Activated CD8-positive, alpha-beta T cell treated with anti-CD3 and anti-CD28 coated beads, Interleukin-2, amount 10 ng/mL, durations not matched to agents 7 days and 5 days (primary cell): ENCODE measurements around the gene UGCG. TPM values are rescaled to one million over a fixed set of nuclear protein-coding genes. Genes with fewer than 3 reads are reported as not detected.
A peak's percentile ranks its signal among the peaks of the same experiment; 100 is the strongest.

Experiments
- ATAC-seq: fragments of 150-1000 bp; cut with Tn5 transposase; one replicate; pipeline ENCODE4 v1.10.0; 2021; ENCODE audit warnings: moderate library complexity
- CTCF ChIA-PET: fragments of 350-600 bp; sonication (Branson Sonifier 250); formaldehyde crosslinking; loops from one replicate; lab custom pipeline; 2021; ENCODE audit warnings: antibody characterized with exemption; lab: Charles Lee
- POLR2A ChIA-PET: fragments of 350-600 bp; sonication (Branson Sonifier 250); formaldehyde crosslinking; loops from one replicate; lab custom pipeline; 2021; ENCODE audit warnings: antibody characterized with exemption; lab: Charles Lee
- DNase-seq: peaks from one replicate; pipeline ENCODE4 v3.0.0-alpha.2; 2020
- H3K27ac Mint-ChIP-seq: one replicate; pipeline ENCODE4 v1.8.0; 2021; ENCODE audit warnings: mild to moderate bottlenecking, mixed read lengths
- H3K27me3 Mint-ChIP-seq: one replicate; pipeline ENCODE4 v1.8.0; 2021; ENCODE audit warnings: low read depth, mixed read lengths
- H3K36me3 Mint-ChIP-seq: one replicate; pipeline ENCODE4 v1.8.0; 2021; ENCODE audit warnings: low read depth, mixed read lengths
- H3K4me1 Mint-ChIP-seq: one replicate; pipeline ENCODE4 v1.8.0; 2021; ENCODE audit warnings: low read depth, mixed read lengths
- H3K4me3 Mint-ChIP-seq: one replicate; pipeline ENCODE4 v1.8.0; 2021; ENCODE audit warnings: mild to moderate bottlenecking, mixed read lengths
- H3K9me3 Mint-ChIP-seq: one replicate; pipeline ENCODE4 v1.8.0; 2022; ENCODE audit warnings: mixed read lengths; ENCODE audit not compliant: insufficient read depth
- total RNA-seq, 2 experiments: library from RNA; stranded (reverse); gene quantifications; one replicate each; pipeline ENCODE4 v1.2.3, GENCODE V29; 2021

UGCG gene
- total RNA-seq, 2 experiments from 2014 or later, result 24.6 to 25.4 TPM

- Mint-ChIP-seq H3K9me3 (no peaks in the 10 kb centered on the region), H3K36me3 (peaks cover 28% of the 10 kb centered on the region), H3K27me3 (no peaks in the 10 kb centered on the region), H3K4me1 (peaks cover 56% of the 10 kb centered on the region), H3K27ac (no peak overlapping the region), H3K4me3 (no peak overlapping the region)
- DNase-seq, result no peak
- CTCF ChIA-PET, result no interaction called here
- ATAC-seq, result no peak
- POLR2A ChIA-PET, result no interaction called here
Measured at GRCh38 chr9:111907147-111907546, 10.5 kb downstream of the UGCG start.

- ChIA-PET POLR2A (interaction anchor here (1.8 kb wide), 1 partner anchor 12 kb away, joined by 5 read pairs; the partner anchor contains the start of gene UGCG), CTCF (no interaction called here)
- Mint-ChIP-seq H3K4me3 (no peak overlapping the region), H3K27ac (no peak overlapping the region), H3K27me3 (no peaks in the 10 kb centered on the region), H3K9me3 (no peaks in the 10 kb centered on the region), H3K36me3 (peaks cover 35% of the 10 kb centered on the region), H3K4me1 (peaks cover 69% of the 10 kb centered on the region)
- DNase-seq (no peak), ATAC-seq (no peak)
Measured at GRCh38 chr9:111909444-111909843, 12.8 kb downstream of the UGCG start.

DNA sequence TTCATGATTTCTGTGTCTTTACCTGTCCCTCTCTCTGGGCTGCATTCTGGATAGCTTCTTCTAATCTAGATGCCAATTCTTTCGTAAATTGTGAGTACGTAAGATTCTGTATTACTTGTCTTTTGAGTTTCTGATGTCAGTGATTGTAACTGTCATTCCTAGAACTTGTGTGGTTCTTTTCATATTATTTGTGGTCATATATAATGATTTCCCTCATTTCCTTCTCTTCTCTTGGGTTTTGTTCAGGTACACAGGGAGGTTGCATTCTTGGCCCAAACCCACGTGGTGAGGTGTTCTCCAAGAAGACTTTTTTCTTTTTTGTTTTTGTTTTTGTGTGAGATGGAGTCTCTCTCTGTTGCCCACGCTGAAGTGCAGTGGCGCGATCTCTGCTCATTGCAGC lies 13.8 kb downstream of the UGCG start:
- DNase-seq (no peak), ATAC-seq (peak; percentile 21)
- H3K36me3 Mint-ChIP-seq, result peaks cover 41% of the 10 kb centered on the region
- ChIA-PET POLR2A (no interaction called here), CTCF (no interaction called here)
- H3K4me3 Mint-ChIP-seq, result peak overlapping the region; percentile 3
- no peaks in the 10 kb centered on the region for H3K9me3 Mint-ChIP-seq
- no peaks in the 10 kb centered on the region for H3K27me3 Mint-ChIP-seq
- H3K27ac Mint-ChIP-seq, result peak overlapping the region; percentile 10
- peaks cover 76% of the 10 kb centered on the region for H3K4me1 Mint-ChIP-seq

DNA sequence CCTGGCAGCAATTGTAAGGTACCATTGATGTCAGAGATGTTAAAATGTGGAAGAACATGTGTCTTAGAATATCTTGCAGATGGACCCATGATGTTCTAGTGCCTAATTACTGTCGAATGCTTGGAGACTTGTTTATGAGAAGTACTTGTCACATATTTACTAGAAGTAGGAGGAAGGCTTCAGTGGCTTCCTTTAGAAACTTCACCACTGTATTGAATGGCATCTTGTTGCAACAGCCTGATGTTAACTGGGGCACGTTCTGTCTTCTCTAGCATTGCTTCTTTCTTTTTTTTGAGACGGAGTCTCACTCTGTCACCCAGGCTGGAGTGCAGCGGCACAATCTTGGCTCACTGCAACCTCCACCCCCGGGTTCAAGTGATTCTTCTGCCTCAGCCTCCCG lies 16.5 kb downstream of the UGCG start:
- Mint-ChIP-seq H3K27me3 (no peaks in the 10 kb centered on the region), H3K9me3 (no peaks in the 10 kb centered on the region), H3K4me3 (no peak overlapping the region), H3K4me1 (peaks cover 71% of the 10 kb centered on the region), H3K36me3 (peaks cover 43% of the 10 kb centered on the region), H3K27ac (no peak overlapping the region)
- ChIA-PET CTCF (no interaction called here), POLR2A (no interaction called here)
- ATAC-seq (no peak), DNase-seq (no peak)

DNA sequence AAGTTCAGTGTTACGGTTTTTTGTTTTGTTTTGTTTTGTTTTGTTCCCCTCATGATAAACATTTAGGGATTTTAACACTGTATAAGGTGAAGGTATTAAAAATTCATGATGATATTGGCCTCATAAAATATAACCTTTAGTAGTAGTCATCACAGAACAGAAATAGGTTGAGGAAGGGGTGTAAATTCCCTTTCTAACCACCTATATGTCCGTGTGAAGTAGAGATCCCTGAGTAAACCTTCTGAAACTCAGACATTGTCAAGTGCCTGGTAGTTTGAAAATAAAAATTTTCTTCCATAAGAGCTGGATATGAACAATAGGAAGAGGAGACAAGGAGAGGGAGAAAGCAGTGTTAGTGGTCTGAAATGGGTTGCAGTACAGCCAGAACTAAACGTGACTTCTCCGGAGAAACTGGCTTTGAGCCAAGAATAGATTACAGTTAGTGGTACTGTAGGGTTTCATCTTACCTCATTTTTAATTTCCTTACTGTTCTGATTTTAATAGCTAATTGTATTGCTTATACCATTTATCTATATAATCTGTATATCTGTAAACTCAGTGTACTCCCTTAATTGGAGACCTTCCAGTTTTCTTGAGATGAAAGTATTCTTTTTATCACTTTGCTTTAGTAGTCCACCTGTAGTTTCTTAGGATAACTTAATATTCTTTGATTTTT lies 18.3 kb downstream of the UGCG start:
- Mint-ChIP-seq H3K4me3 (peak overlapping the region; percentile 19), H3K27ac (peak overlapping the region; percentile 58), H3K4me1 (peaks cover 55% of the 10 kb centered on the region), H3K27me3 (no peaks in the 10 kb centered on the region), H3K36me3 (peaks cover 53% of the 10 kb centered on the region), H3K9me3 (no peaks in the 10 kb centered on the region)
- ATAC-seq (peak; percentile 28), DNase-seq (no peak)
- POLR2A ChIA-PET, result interaction anchor here (0.5 to 2.9 kb wide), 5 partner anchors 9 to 419 kb away, joined by 3 to 16 read pairs (median 3); partner anchors contain the start of genes PTBP3 and UGCG
- CTCF ChIA-PET, result interaction anchor here (1.0 to 2.5 kb wide), 6 partner anchors 11 to 160 kb away, joined by 3 to 9 read pairs (median 5); partner anchors contain the start of gene UGCG

GRCh38 chr9:111915425-111915758 lies 18.8 kb downstream of the UGCG start:
- Mint-ChIP-seq H3K27me3 (no peaks in the 10 kb centered on the region), H3K4me1 (peaks cover 50% of the 10 kb centered on the region), H3K4me3 (peak overlapping the region; percentile 19), H3K27ac (peak overlapping the region; percentile 58), H3K9me3 (no peaks in the 10 kb centered on the region), H3K36me3 (peaks cover 53% of the 10 kb centered on the region)
- ChIA-PET CTCF (interaction anchor here (1.0 to 2.5 kb wide), 6 partner anchors 11 to 159 kb away, joined by 3 to 9 read pairs (median 5); partner anchors contain the start of gene UGCG), POLR2A (interaction anchor here (0.5 to 2.9 kb wide), 4 partner anchors 9 to 400 kb away, joined by 3 to 16 read pairs (median 3); partner anchors contain the start of gene UGCG)
- peak; percentile 33 for ATAC-seq
- DNase-seq, result no peak

DNA sequence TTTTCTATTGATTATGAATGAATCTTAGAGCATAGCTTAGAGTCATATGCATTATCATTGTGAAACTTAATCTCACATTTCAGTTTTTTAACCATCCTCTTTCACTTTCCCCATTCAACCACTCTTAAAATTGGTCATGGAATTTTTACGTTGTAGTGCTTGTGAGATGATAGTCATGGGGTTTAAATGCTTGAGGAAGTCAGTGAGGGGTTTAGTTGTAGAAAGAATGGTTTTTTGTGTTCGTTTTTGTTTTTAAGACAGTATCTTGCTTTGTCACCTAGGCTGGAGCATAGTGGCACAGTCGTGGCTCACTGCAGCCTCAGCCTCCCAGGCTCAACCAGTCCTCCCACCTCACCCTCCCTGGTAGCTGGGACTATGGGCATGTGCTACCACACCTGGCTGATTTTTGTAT lies 19.6 kb downstream of the UGCG start:
- Mint-ChIP-seq H3K36me3 (peaks cover 55% of the 10 kb centered on the region), H3K9me3 (no peaks in the 10 kb centered on the region), H3K27ac (peak overlapping the region; percentile 23), H3K27me3 (no peaks in the 10 kb centered on the region), H3K4me1 (peaks cover 42% of the 10 kb centered on the region), H3K4me3 (peak overlapping the region; percentile 4)
- ATAC-seq (peak; percentile 72), DNase-seq (no peak)
- CTCF ChIA-PET, result interaction anchor here (0.9 to 2.5 kb wide), 3 partner anchors 10 to 159 kb away, joined by 4 to 9 read pairs (median 5); no protein-coding TSS in a partner anchor
- POLR2A ChIA-PET, result interaction anchor here (0.6 to 2.9 kb wide), 6 partner anchors 8 to 76 kb away, joined by 3 to 16 read pairs (median 3); partner anchors contain the start of gene UGCG

- DNase-seq, result no peak
- Mint-ChIP-seq H3K4me1 (peaks cover 38% of the 10 kb centered on the region), H3K27ac (no peak overlapping the region), H3K27me3 (no peaks in the 10 kb centered on the region), H3K9me3 (no peaks in the 10 kb centered on the region), H3K4me3 (no peak overlapping the region), H3K36me3 (peaks cover 55% of the 10 kb centered on the region)
- ChIA-PET POLR2A (interaction anchor here (0.8 kb wide), 1 partner anchor 20 kb away, joined by 3 read pairs; no protein-coding TSS in a partner anchor), CTCF (no interaction called here)
- no peak for ATAC-seq
Measured at GRCh38 chr9:111917201-111917600, 20.6 kb downstream of the UGCG start.

DNA sequence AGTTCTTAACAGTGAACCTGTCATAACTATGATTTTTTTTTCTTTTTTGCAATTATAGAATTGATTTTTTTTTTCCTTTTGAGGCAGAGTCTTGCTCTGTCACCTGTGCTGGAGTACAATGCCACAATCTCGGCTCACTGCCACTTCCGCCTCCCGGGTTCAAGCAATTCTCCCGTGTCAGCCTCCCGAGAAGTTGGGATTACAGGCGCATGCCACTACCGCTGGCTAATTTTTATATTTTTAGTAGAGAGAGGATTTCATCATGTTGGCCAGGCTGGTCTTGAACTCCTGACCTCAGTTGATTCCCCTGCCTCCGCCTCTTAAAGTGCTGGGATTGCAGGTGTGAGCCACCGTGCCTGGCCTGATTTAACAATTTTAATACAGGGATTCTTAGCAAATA lies 21.4 kb downstream of the UGCG start:
- Mint-ChIP-seq H3K4me1 (peaks cover 32% of the 10 kb centered on the region), H3K4me3 (no peak overlapping the region), H3K27ac (no peak overlapping the region), H3K27me3 (no peaks in the 10 kb centered on the region), H3K36me3 (peaks cover 50% of the 10 kb centered on the region), H3K9me3 (no peaks in the 10 kb centered on the region)
- DNase-seq (no peak), ATAC-seq (no peak)
- CTCF ChIA-PET, result no interaction called here
- POLR2A ChIA-PET, result no interaction called here

GRCh38 chr9:111919875-111920274 lies 23.3 kb downstream of the UGCG start:
- CTCF ChIA-PET, result interaction anchor here (1.0 to 1.3 kb wide), 2 partner anchors 114 to 160 kb away, joined by 3 read pairs; no protein-coding TSS in a partner anchor

DNA sequence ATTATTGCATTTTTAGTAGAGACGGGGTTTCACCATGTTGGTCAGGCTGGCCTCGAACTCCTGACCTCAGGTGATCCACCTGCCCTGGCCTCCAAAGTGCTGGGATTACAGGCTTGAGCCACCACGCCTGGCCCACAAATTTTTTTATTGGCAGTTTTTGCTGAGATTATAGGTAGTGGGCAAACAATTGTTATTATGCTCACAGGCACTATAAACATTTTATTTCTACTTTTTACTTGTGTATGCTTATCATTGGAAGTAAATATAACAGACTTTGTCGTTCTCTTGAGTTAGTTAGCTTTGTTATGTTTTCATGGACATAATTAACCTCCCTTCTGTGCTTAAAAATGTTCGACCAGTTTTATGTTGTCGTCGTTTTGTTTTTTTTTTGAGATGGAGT lies 23.9 kb downstream of the UGCG start:
- CTCF ChIA-PET, result no interaction called here
- Mint-ChIP-seq H3K9me3 (no peaks in the 10 kb centered on the region), H3K4me1 (peaks cover 14% of the 10 kb centered on the region), H3K4me3 (no peak overlapping the region), H3K36me3 (peaks cover 36% of the 10 kb centered on the region), H3K27me3 (no peaks in the 10 kb centered on the region), H3K27ac (no peak overlapping the region)
- DNase-seq, result no peak
- no peak for ATAC-seq
- POLR2A ChIA-PET, result no interaction called here

More at GRCh38 chr9:111919875-111920274, 23.3 kb downstream of the UGCG start:
- no peak for ATAC-seq
- peaks cover 41% of the 10 kb centered on the region for H3K36me3 Mint-ChIP-seq
- no peaks in the 10 kb centered on the region for H3K9me3 Mint-ChIP-seq
- no peak overlapping the region for H3K27ac Mint-ChIP-seq
- POLR2A ChIA-PET, result no interaction called here
- H3K27me3 Mint-ChIP-seq, result no peaks in the 10 kb centered on the region
- no peak for DNase-seq
- peaks cover 16% of the 10 kb centered on the region for H3K4me1 Mint-ChIP-seq
- no peak overlapping the region for H3K4me3 Mint-ChIP-seq

DNA sequence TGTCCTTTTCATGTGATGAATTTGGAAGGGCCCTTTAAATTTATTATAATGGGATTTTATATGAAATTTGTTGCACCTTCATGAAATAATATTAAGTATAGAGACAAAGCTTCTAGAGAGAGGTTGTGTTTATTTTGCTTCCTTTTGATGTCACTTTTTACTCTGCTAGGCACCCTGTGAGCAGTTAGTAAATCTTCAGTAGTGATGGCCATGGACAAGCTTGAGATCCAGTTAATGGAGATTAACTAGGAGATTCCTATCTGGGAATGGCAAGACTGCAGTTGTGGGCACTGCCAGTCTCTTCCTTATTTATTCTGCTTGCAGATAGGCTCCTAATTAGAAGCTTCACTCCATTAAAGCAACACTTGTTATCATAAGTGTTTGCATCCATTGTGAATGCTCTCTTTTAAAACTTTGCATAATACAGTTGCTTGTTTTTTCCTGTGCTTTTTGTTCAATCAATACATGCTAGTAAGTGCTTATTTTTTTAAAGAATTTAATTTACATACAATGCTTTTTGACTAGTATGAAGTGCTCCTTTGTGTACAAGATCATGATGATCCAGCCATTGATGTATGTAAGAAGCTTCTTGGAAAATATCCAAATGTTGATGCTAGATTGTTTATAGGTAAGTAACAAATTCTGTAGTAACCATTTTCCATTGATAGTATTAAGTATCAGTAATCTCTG lies 25.9 kb downstream of the UGCG start:
- no peaks in the 10 kb centered on the region for H3K27me3 Mint-ChIP-seq
- CTCF ChIA-PET, result no interaction called here
- peaks cover 26% of the 10 kb centered on the region for H3K36me3 Mint-ChIP-seq
- H3K9me3 Mint-ChIP-seq, result no peaks in the 10 kb centered on the region
- H3K4me1 Mint-ChIP-seq, result peaks cover 19% of the 10 kb centered on the region
- no peak overlapping the region for H3K27ac Mint-ChIP-seq
- ATAC-seq, result no peak
- no peak overlapping the region for H3K4me3 Mint-ChIP-seq
- POLR2A ChIA-PET, result no interaction called here
- DNase-seq, result no peak
